Activated T-helper 17 cell treated with anti-CD3 and anti-CD28 coated beads, Interleukin-2, amount 50 U/mL, for 72 hours (primary cell): ENCODE measurements around the gene MAN2B2. TPM values are rescaled to one million over a fixed set of nuclear protein-coding genes. Genes with fewer than 3 reads are reported as not detected.

Experiments
- ATAC-seq: fragments of 150-1000 bp; cut with Tn5 transposase; replicated peaks from 2 replicates; pipeline ENCODE4 v1.10.0; 2021; ENCODE audit warnings: mild to moderate bottlenecking, moderate library complexity
- H3K27ac Mint-ChIP-seq: one replicate; pipeline ENCODE4 v1.8.0; 2022; ENCODE audit warnings: mixed read lengths
- H3K27me3 Mint-ChIP-seq: one replicate; pipeline ENCODE4 v1.8.0; 2022; ENCODE audit warnings: mixed read lengths
- H3K36me3 Mint-ChIP-seq: one replicate; pipeline ENCODE4 v1.8.0; 2022; ENCODE audit warnings: low read depth, mild to moderate bottlenecking, mixed read lengths
- H3K4me1 Mint-ChIP-seq: one replicate; pipeline ENCODE4 v1.8.0; 2022; ENCODE audit warnings: mixed read lengths
- H3K4me3 Mint-ChIP-seq: one replicate; pipeline ENCODE4 v1.8.0; 2022; ENCODE audit warnings: mild to moderate bottlenecking, mixed read lengths
- H3K9me3 Mint-ChIP-seq: one replicate; pipeline ENCODE4 v1.8.0; 2022; ENCODE audit warnings: mixed read lengths
- total RNA-seq, 2 donors: library from RNA; stranded (reverse); gene quantifications; one replicate each; pipeline ENCODE4 v1.2.3, GENCODE V29; 2022

Gene MAN2B2
- total RNA-seq, 2 donors from 2014 or later: 19.5 to 20.3 TPM

GRCh38 chr4:6551660-6552059 lies 23.3 kb upstream of the MAN2B2 start:
- ATAC-seq: no peak
- H3K27me3 Mint-ChIP-seq: peaks cover 48% of the 10 kb centered on the region
- no peaks in the 10 kb centered on the region for H3K36me3 Mint-ChIP-seq
- no peak overlapping the region for H3K27ac Mint-ChIP-seq
- peaks cover 3% of the 10 kb centered on the region for H3K4me1 Mint-ChIP-seq
- no peak overlapping the region for H3K4me3 Mint-ChIP-seq
- H3K9me3 Mint-ChIP-seq: no peaks in the 10 kb centered on the region

GRCh38 chr4:6555519-6555918 lies 19.5 kb upstream of the MAN2B2 start:
- Mint-ChIP-seq H3K27ac (no peak overlapping the region), H3K4me3 (no peak overlapping the region), H3K36me3 (no peaks in the 10 kb centered on the region), H3K27me3 (peaks cover 42% of the 10 kb centered on the region), H3K9me3 (no peaks in the 10 kb centered on the region), H3K4me1 (no peaks in the 10 kb centered on the region)
- no peak for ATAC-seq

GRCh38 chr4:6556263-6556662 lies 18.7 kb upstream of the MAN2B2 start:
- Mint-ChIP-seq H3K27ac (no peak overlapping the region), H3K4me3 (no peak overlapping the region), H3K36me3 (no peaks in the 10 kb centered on the region), H3K9me3 (no peaks in the 10 kb centered on the region), H3K4me1 (peaks cover 2% of the 10 kb centered on the region), H3K27me3 (peaks cover 47% of the 10 kb centered on the region)
- ATAC-seq: no peak

- H3K9me3 Mint-ChIP-seq: no peaks in the 10 kb centered on the region
- H3K36me3 Mint-ChIP-seq: no peaks in the 10 kb centered on the region
- no peak overlapping the region for H3K4me3 Mint-ChIP-seq
- H3K27ac Mint-ChIP-seq: no peak overlapping the region
- no peak for ATAC-seq
- peaks cover 55% of the 10 kb centered on the region for H3K27me3 Mint-ChIP-seq
- peaks cover 6% of the 10 kb centered on the region for H3K4me1 Mint-ChIP-seq
These were observed 17.8 kb upstream of the MAN2B2 start for GRCh38 chr4:6557185-6557584.

- H3K4me3 Mint-ChIP-seq: no peak overlapping the region
- no peak overlapping the region for H3K27ac Mint-ChIP-seq
- H3K9me3 Mint-ChIP-seq: no peaks in the 10 kb centered on the region
- H3K36me3 Mint-ChIP-seq: no peaks in the 10 kb centered on the region
- H3K4me1 Mint-ChIP-seq: peaks cover 6% of the 10 kb centered on the region
- no peak for ATAC-seq
- peaks cover 54% of the 10 kb centered on the region for H3K27me3 Mint-ChIP-seq
These were observed 17.1 kb upstream of the MAN2B2 start for GRCh38 chr4:6557856-6558255.

- H3K4me1 Mint-ChIP-seq: peaks cover 6% of the 10 kb centered on the region
- ATAC-seq: no peak
- no peaks in the 10 kb centered on the region for H3K9me3 Mint-ChIP-seq
- no peaks in the 10 kb centered on the region for H3K36me3 Mint-ChIP-seq
- H3K4me3 Mint-ChIP-seq: no peak overlapping the region
- H3K27ac Mint-ChIP-seq: no peak overlapping the region
- H3K27me3 Mint-ChIP-seq: peaks cover 48% of the 10 kb centered on the region
These were observed 14.4 kb upstream of the MAN2B2 start for GRCh38 chr4:6560416-6561172.

GRCh38 chr4:6561173-6561516 lies 13.8 kb upstream of the MAN2B2 start:
- no peaks in the 10 kb centered on the region for H3K9me3 Mint-ChIP-seq
- peaks cover 46% of the 10 kb centered on the region for H3K27me3 Mint-ChIP-seq
- ATAC-seq: no peak
- no peak overlapping the region for H3K27ac Mint-ChIP-seq
- H3K4me3 Mint-ChIP-seq: no peak overlapping the region
- no peaks in the 10 kb centered on the region for H3K36me3 Mint-ChIP-seq
- H3K4me1 Mint-ChIP-seq: peaks cover 6% of the 10 kb centered on the region

GRCh38 chr4:6561706-6562371 lies 13.2 kb upstream of the MAN2B2 start:
- no peak for ATAC-seq
- Mint-ChIP-seq H3K9me3 (no peaks in the 10 kb centered on the region), H3K36me3 (no peaks in the 10 kb centered on the region), H3K4me3 (no peak overlapping the region), H3K27ac (no peak overlapping the region), H3K4me1 (peaks cover 6% of the 10 kb centered on the region), H3K27me3 (peaks cover 42% of the 10 kb centered on the region)

- ATAC-seq: peak; percentile 18
- H3K27me3 Mint-ChIP-seq: peaks cover 39% of the 10 kb centered on the region
These were observed 11.8 kb upstream of the MAN2B2 start for GRCh38 chr4:6562931-6563901.

GRCh38 chr4:6563935-6564645 lies 10.9 kb upstream of the MAN2B2 start:
- Mint-ChIP-seq H3K36me3 (no peaks in the 10 kb centered on the region), H3K4me3 (peak overlapping the region; percentile 11), H3K27ac (no peak overlapping the region), H3K9me3 (no peaks in the 10 kb centered on the region), H3K4me1 (peaks cover 6% of the 10 kb centered on the region), H3K27me3 (peaks cover 39% of the 10 kb centered on the region)
- no peak for ATAC-seq

More at GRCh38 chr4:6562931-6563901, 11.8 kb upstream of the MAN2B2 start:
- H3K9me3 Mint-ChIP-seq: no peaks in the 10 kb centered on the region
- no peak overlapping the region for H3K27ac Mint-ChIP-seq
- H3K4me3 Mint-ChIP-seq: peak overlapping the region; percentile 16
- H3K36me3 Mint-ChIP-seq: no peaks in the 10 kb centered on the region
- H3K4me1 Mint-ChIP-seq: peaks cover 6% of the 10 kb centered on the region

- Mint-ChIP-seq H3K27me3 (peaks cover 33% of the 10 kb centered on the region), H3K4me1 (peaks cover 6% of the 10 kb centered on the region), H3K27ac (no peak overlapping the region), H3K36me3 (no peaks in the 10 kb centered on the region), H3K4me3 (no peak overlapping the region), H3K9me3 (no peaks in the 10 kb centered on the region)
- ATAC-seq: no peak
These were observed 9.1 kb upstream of the MAN2B2 start for GRCh38 chr4:6565691-6566390.

- peaks cover under 1% of the 10 kb centered on the region for H3K4me1 Mint-ChIP-seq
- ATAC-seq: no peak
- H3K4me3 Mint-ChIP-seq: no peak overlapping the region
- no peak overlapping the region for H3K27ac Mint-ChIP-seq
- H3K36me3 Mint-ChIP-seq: no peaks in the 10 kb centered on the region
- no peaks in the 10 kb centered on the region for H3K9me3 Mint-ChIP-seq
- H3K27me3 Mint-ChIP-seq: peaks cover 25% of the 10 kb centered on the region
These were observed 8.4 kb upstream of the MAN2B2 start for GRCh38 chr4:6566391-6567190.

GRCh38 chr4:6567218-6567617 lies 7.8 kb upstream of the MAN2B2 start:
- H3K27me3 Mint-ChIP-seq: peaks cover 19% of the 10 kb centered on the region
- no peak overlapping the region for H3K4me3 Mint-ChIP-seq
- no peaks in the 10 kb centered on the region for H3K4me1 Mint-ChIP-seq
- H3K36me3 Mint-ChIP-seq: no peaks in the 10 kb centered on the region
- no peak for ATAC-seq
- H3K27ac Mint-ChIP-seq: no peak overlapping the region
- H3K9me3 Mint-ChIP-seq: no peaks in the 10 kb centered on the region
